DMS53 treated with DMSO at 0.1 percent for 48 hours (cell line): ENCODE measurements around the gene TTI1.

Experiments
- DNase-seq: peaks from one replicate; lab custom pipeline; 2025; ENCODE audit not compliant: unreplicated experiment; lab: John Stamatoyannopoulos, UW

The TTI1 gene

DNA sequence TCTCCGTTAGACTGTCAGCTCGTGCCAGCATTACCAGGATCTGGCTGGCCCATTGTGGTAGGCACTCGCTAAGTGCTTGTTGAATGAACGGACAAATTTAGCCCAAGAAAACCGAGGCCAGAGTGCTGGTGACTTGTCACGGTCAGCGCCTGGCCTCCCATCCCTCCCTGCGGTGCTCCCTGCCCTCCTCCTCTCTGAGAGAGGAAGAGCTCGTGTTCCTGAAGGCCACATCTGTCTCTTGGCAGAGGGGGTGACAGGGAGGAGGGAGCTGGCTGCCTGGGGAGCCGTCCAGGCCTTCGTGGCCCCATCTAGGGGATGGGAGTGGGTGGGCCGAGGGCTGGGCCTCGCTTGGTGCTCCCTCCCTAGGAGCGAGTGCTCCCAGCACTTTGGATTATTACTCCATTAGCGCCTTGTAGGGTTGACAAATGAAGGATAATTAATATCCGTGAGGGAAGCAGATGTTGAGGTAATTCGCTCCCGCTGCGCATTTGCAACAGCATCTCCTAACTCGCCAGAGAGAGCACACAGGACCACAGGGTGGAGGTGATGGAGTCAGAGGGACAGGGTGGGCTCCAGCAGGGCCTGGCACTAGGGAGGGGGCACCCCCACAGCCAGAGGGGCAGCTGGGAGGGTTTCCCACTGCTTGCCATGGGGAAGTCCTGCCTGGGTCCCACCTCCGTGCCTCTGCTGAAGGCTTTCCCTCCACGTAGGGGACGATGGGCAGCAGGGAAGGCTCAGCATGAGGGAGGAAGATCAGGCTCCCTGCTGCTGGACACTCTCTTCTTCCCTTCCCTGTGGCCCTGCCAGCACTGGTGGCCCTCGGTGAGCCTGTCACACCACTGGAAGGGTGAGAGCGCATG is 93.3 kb downstream of the TTI1 start:
- no peak for DNase-seq

DNA sequence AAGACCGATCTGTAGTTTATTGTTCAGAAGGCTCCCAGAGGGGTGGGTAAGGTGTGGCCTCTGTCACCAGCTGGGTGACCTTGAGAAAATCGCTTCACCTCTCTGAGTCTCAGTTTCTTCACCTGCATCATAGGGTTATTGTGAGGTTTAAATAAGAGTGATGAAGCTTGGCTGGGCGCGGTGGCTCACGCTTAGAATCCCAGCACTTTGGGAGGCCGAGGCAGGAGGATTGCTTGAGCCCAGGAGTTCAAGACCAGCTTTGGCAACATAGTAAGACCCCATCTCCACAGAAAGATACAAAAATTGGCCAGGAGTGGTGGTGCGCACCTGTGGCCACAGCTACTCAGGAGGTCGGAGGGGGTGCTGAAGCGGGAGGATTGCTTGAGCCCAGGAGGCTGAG is 94.3 kb downstream of the TTI1 start:
- no peak for DNase-seq

DNA sequence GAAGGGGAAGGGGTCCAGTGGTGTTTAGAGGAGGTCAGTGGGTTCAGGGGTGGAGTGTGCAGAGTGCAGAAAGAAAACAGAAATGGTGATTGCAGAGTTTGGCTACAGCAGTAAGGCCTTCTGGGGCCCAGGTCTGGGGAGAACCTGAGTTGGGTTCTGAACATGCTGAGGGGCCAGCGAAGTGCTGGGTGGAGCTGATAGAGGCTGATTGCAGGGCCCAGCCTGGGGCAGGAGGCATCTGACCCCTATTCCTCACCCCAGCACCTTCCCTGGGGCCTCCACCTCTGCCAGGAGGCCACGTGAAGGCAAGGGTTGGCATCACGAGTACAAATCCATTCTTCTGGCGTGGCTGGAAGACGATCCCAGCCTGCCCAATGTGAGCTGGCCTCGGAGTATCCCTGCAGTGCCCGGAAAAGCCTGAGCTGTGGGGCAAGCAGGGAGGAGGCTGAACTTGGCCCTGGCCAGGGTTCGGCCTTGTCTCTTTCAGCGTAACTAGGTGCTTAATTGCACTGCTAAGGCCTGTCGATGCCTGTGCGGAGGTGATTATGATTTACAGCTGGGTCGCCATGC is 95.0 kb downstream of the TTI1 start:
- no peak for DNase-seq

DNA sequence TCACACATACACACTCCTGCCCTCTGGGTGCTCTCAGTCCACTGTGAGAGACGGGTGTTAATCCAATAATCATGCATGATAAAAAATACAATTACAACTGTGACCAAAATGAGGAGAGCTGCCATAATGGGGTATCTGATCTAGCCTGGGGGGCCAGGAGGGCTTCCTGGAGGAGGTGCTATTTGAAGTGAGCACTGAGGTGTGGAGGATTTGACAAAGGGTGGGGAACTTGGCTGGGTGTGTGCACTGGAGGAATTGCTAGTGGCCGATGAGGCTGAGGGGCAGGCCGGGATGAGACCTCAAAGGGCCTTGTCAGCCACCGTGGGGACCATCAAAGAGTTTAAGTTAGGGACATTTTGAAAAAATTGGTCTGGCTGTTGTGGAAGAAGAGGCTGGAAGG is 95.6 kb downstream of the TTI1 start:
- no peak for DNase-seq

DNA sequence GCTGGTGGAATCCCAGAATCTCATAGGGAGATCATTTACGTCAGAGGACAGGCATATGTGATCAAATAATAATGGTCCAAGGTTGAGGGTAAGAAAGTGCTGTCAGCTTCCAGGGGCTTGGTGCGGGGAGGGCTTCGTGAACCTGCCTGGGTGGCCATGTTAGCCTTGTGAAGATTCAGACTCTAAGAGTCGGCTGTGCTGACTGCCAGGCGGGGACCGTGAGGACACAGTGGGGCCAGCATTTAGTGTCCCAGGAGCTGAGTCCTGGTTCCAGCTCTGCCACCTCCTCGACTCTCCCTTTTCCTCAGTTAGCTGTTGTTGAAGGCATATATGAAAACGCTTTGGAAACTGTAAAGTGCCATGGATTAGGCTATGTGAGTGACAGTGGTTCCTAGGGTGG is 96.8 kb downstream of the TTI1 start:
- no peak for DNase-seq

DNA sequence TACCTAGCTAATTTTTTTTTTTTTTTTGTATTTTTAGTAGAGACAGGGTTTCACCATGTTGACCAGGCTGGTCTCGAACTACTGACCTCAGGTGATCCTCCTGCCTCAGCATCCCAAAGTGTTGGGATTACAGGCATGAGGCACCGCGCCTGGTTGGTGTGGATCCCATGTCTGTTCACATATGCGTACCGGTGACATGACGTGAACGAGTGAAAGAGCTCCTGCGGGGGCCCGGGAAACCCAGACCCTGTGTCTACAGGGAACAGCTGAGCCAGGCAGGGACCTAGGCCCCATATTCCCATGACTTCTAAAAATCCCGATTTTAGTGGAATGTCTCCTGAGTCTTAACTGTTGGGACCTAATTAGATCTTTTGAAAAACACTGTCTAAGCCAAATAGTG is 97.2 kb downstream of the TTI1 start:
- no peak for DNase-seq

DNA sequence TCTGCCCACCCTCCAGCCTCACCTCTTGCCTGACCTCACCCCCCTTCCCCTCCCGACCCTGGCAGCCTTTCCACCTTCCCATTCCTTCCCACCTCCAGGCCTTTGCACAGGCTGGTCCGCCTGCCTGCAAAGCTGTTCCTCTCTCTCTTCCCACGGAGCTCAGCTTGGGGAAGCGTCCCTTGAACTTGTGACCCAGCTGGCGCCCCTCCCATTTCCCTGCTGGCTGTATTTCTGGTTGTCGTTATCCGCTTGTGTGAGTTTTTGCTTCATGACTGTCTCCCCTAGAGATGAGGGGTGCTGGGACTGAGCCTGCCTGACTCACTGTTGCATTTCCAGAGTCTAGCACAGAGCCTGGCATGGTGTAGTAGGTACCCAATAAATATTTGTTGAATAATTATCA is 97.8 kb downstream of the TTI1 start:
- DNase-seq: no peak

DNA sequence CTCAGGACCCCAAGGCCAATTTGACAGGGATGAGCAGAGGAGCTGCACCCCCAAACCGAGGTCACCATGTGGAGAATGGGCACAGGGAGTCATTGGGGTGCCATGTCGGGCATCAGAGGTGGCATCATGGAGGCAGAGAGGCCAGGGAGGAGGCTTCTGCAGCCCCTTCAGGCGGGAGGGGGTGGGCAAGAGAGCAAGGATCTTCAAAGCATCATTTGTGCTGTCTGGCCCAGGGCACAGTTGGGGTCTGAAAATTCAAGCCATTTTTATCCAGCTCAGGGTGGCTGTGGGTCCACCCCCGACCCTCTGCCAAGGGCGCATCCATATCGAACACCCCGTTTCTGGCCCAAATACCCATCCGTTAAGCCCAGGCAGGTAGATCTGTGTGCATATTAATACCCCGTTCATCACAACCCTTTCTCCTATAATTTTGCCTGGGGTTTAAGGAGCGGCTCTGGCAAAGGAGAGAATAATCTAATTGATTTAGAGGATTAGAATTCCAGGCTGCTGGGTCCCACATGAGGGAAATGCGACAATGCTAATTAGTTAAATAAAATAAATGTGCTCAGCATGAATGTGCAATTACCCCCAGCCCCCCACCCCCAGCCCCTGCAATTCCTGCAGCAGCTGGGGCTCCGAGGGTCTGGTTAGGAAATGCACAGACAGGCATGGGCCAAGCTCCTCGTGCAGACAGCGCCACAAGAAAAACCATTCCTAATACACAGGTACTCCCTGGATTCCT is 98.5 kb downstream of the TTI1 start:
- DNase-seq: no peak

DNA sequence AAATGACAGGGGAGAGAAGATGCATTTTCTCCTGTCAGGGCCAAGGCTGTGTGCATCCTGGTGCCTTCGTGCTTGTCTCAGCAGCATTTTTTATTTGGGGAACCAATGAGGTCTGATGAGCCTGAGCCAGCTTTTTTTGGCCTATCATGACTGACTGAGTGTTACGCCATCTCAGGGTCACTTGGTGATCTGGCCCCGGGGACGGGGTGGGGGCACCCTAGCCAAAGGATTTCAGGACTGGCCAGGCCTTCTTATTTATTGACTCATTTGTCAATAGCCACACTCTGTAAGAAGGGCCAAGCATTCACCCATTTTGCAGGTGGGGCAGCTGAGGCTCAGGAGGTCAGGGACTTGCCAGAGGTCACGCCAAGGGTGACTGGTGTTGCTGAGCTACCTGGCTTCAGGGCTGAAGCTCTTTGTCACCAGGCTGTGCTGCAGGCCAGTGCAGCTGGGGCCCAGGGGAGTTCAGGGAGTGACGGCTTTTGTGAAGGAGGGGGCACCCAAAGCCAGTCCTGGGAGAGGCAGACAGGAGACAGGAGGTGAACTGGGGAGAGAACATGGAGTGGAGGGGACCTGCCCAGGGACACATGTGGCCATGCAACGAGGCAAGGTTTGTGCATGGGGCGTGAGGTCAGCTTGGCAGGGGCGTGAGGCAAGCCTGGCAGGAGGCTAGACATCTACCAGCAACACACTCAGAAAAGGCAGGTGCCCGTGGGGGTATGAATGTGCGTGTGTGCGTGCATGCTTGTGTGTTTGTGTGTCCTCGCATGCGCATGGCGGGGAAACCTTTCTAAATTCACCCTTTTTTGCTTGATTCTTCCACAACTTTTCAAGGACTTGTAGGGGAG is 99.2 kb downstream of the TTI1 start:
- DNase-seq: no peak
